ENCODE measurements around the gene OR5H2. TPM values are rescaled to one million over a fixed set of nuclear protein-coding genes. Genes with fewer than 3 reads are reported as not detected.

Gene OR5H2
- total and polyA plus RNA-seq, 2 experiments from 2014 or later = not detected

DNA sequence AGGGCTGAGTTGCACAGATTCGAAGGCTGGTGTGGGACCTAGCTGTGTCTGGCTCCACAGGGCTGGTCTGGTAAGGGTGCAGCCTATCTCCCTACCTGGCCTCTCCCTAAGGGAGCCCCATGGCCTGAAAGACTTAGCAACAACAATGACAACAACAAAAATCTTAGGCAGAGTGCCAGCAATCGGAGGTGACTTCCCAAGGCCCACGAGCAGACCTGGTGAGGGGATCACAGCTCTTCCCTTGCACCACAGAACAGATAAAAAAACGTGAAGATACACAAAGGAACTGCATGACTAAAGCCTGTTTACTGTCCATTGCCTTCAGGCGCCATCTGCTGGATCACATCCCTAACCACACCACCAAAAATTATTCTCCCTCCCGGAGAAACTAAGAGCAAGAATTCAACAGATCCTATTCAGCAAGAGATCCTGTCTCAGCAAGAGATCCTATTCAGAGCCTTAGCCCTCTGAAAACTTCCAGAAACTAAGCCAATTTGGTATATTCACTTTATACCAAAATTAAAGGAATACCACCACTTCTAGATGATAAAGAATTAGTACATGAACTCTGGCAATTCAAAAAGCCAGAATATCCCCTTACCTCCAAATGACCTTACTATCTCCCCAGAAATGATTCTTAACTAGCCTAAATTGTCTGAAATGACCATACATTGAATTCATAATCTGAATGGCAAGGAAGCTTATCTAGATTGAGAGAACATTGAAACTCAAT lies 47.3 kb downstream of the OR5H2 start:
- Histone ChIP-seq H3K79me2 (no peaks in the 10 kb centered on the region), H3K27me3 (peaks cover 19% of the 10 kb centered on the region), H3K27ac (no peak overlapping the region), H3K4me1 (ENCODE audit: insufficient read depth) (no peaks in the 10 kb centered on the region), H3K9me3 (ENCODE audit: low read depth) (no peaks in the 10 kb centered on the region), H3K9me2 (replicated peaks; ENCODE audit: insufficient read depth) (no peaks in the 10 kb centered on the region), H4K20me1 (ENCODE audit: insufficient read depth, poor library complexity, severe bottlenecking) (no peaks in the 10 kb centered on the region), H3K4me2 (peak overlapping the region; percentile 34), H3K36me3 (replicated peaks; ENCODE audit: insufficient read depth, low read depth) (no peaks in the 10 kb centered on the region), H3K4me3 (no peak overlapping the region), H2AFZ (peak overlapping the region; percentile 54)
- 17% methylated on average over 6 of the region's 6 CpGs for WGBS (ENCODE audit: low lambda C conversion rate, missing lambda C conversion rate)
- DNase-seq (ENCODE audit: low spot score) = peak; percentile 71
- TF ChIP-seq, protein P1, sequence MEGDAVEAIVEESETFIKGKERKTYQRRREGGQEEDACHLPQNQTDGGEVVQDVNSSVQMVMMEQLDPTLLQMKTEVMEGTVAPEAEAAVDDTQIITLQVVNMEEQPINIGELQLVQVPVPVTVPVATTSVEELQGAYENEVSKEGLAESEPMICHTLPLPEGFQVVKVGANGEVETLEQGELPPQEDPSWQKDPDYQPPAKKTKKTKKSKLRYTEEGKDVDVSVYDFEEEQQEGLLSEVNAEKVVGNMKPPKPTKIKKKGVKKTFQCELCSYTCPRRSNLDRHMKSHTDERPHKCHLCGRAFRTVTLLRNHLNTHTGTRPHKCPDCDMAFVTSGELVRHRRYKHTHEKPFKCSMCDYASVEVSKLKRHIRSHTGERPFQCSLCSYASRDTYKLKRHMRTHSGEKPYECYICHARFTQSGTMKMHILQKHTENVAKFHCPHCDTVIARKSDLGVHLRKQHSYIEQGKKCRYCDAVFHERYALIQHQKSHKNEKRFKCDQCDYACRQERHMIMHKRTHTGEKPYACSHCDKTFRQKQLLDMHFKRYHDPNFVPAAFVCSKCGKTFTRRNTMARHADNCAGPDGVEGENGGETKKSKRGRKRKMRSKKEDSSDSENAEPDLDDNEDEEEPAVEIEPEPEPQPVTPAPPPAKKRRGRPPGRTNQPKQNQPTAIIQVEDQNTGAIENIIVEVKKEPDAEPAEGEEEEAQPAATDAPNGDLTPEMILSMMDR (IDR thresholded peaks at IDR 0.05; ENCODE audit: poor library complexity) = peak; percentile 75
- no peak for TF ChIP-seq EZH2 (IDR thresholded peaks at IDR 0.05; ENCODE audit: borderline replicate concordance)
- no peak for TF ChIP-seq EZH2phosphoT487 (IDR thresholded peaks at IDR 0.05; ENCODE audit: low read depth, severe bottlenecking, unreplicated experiment)

DNA sequence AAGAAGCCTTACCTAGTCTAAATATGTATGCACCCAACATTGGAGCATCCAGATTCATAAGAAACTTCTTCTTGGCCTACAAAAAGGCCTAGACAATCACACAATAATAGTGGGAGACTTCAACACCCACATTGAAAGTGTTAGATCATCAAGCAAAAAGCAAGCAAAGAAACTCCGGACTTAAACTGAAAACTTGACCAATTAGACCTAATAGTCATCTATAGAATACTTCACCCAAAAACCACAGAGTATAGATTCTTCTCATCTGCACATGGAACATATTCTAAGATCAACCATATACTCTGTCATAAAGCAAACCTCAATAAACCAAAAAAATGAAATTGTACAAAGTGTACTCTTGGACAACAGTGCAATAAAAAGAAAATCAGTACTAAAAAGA lies 49.0 kb downstream of the OR5H2 start:
- Histone ChIP-seq H3K9me3 (ENCODE audit: low read depth) (no peaks in the 10 kb centered on the region), H3K36me3 (replicated peaks; ENCODE audit: insufficient read depth, low read depth) (no peaks in the 10 kb centered on the region), H3K9me2 (replicated peaks; ENCODE audit: insufficient read depth) (no peaks in the 10 kb centered on the region), H3K4me1 (ENCODE audit: insufficient read depth) (no peaks in the 10 kb centered on the region), H3K4me2 (no peak overlapping the region), H4K20me1 (ENCODE audit: insufficient read depth, poor library complexity, severe bottlenecking) (no peaks in the 10 kb centered on the region), H3K79me2 (no peaks in the 10 kb centered on the region), H3K27ac (no peak overlapping the region), H3K27me3 (peaks cover 19% of the 10 kb centered on the region), H3K4me3 (no peak overlapping the region), H2AFZ (no peak overlapping the region)
- TF ChIP-seq EZH2phosphoT487 (IDR thresholded peaks at IDR 0.05; ENCODE audit: low read depth, severe bottlenecking, unreplicated experiment) = no peak
- TF ChIP-seq, protein P1 (IDR thresholded peaks at IDR 0.05; ENCODE audit: poor library complexity) = no peak
- TF ChIP-seq EZH2 (IDR thresholded peaks at IDR 0.05; ENCODE audit: borderline replicate concordance) = no peak
- no peak for DNase-seq (ENCODE audit: low spot score)
- WGBS (ENCODE audit: low lambda C conversion rate, missing lambda C conversion rate) = 100% methylated on average over 1 of the region's 1 CpG

Other genes with a start within 250 kb of the OR5H2 start
- gene GABRR3, start 247.2 kb upstream of the OR5H2 start, total RNA-seq = not detected in 2 replicates
- not detected in 2 replicates for gene GABRR3, start 247.2 kb upstream of the OR5H2 start, polyA plus RNA-seq
- not detected in 2 replicates for gene OR5AC2, start 195.3 kb upstream of the OR5H2 start, total RNA-seq
- gene OR5AC2, start 195.3 kb upstream of the OR5H2 start, polyA plus RNA-seq = not detected in 2 replicates
- gene OR5H1, start 151.8 kb upstream of the OR5H2 start, total RNA-seq = not detected in 2 replicates
- gene OR5H1, start 151.8 kb upstream of the OR5H2 start, polyA plus RNA-seq = not detected in 2 replicates
- not detected in 2 replicates for gene OR5H14, start 135.0 kb upstream of the OR5H2 start, total RNA-seq
- not detected in 2 replicates for gene OR5H14, start 135.0 kb upstream of the OR5H2 start, polyA plus RNA-seq
- not detected in 2 replicates for gene OR5H15, start 115.8 kb upstream of the OR5H2 start, total RNA-seq
- gene OR5H15, start 115.8 kb upstream of the OR5H2 start, polyA plus RNA-seq = not detected in 2 replicates
- not detected in 2 replicates for gene OR5H6, start 18.3 kb upstream of the OR5H2 start, total RNA-seq
- gene OR5H6, start 18.3 kb upstream of the OR5H2 start, polyA plus RNA-seq = 0.16 TPM in 1 of 2 replicates, not detected in the other
- not detected in 2 replicates for gene OR5K4, start 71.3 kb downstream of the OR5H2 start, total RNA-seq
- not detected in 2 replicates for gene OR5K4, start 71.3 kb downstream of the OR5H2 start, polyA plus RNA-seq
- not detected in 2 replicates for gene OR5K3, start 108.2 kb downstream of the OR5H2 start, total RNA-seq
- gene OR5K3, start 108.2 kb downstream of the OR5H2 start, polyA plus RNA-seq = not detected in 2 replicates
- not detected in 2 replicates for gene OR5K1, start 180.7 kb downstream of the OR5H2 start, total RNA-seq
- not detected in 2 replicates for gene OR5K1, start 180.7 kb downstream of the OR5H2 start, polyA plus RNA-seq
- not detected in 2 replicates for gene OR5K2, start 215.2 kb downstream of the OR5H2 start, total RNA-seq
- gene OR5K2, start 215.2 kb downstream of the OR5H2 start, polyA plus RNA-seq = not detected in 2 replicates
- gene CLDND1, start 240.4 kb downstream of the OR5H2 start, total RNA-seq = 89.2 and 105 TPM in 2 replicates
- 70.1 and 84.8 TPM in 2 replicates for gene CLDND1, start 240.4 kb downstream of the OR5H2 start, polyA plus RNA-seq
- not detected in 2 replicates for gene GPR15, start 249.5 kb downstream of the OR5H2 start, total RNA-seq
- gene GPR15, start 249.5 kb downstream of the OR5H2 start, polyA plus RNA-seq = not detected in 2 replicates